EL (cell line): Measurements from ENCODE around the gene SCAPER.

Experiments
- DNase-seq: peaks from one replicate; pipeline ENCODE4 v3.0.0-alpha.2; 2016

Gene SCAPER

GRCh38 chr15:76667943-76668715, 237.0 kb downstream of the SCAPER start:
- DNase-seq: no peak

- DNase-seq: no peak
These were observed 240.2 kb downstream of the SCAPER start for GRCh38 chr15:76664895-76665294.

- no peak for DNase-seq
These were observed 240.7 kb downstream of the SCAPER start for GRCh38 chr15:76664411-76664810.

GRCh38 chr15:76663529-76663928, 241.6 kb downstream of the SCAPER start:
- DNase-seq: no peak

GRCh38 chr15:76648732-76649444, 256.3 kb downstream of the SCAPER start:
- no peak for DNase-seq

- no peak for DNase-seq
These were observed 257.5 kb downstream of the SCAPER start for GRCh38 chr15:76647612-76648011.

GRCh38 chr15:76644646-76645045, 260.5 kb downstream of the SCAPER start:
- no peak for DNase-seq

GRCh38 chr15:76642671-76643070, 262.5 kb downstream of the SCAPER start:
- DNase-seq: no peak

- no peak for DNase-seq
These were observed 268.0 kb downstream of the SCAPER start for GRCh38 chr15:76637166-76637565.

- DNase-seq: peak; percentile 9
These were observed 269.1 kb downstream of the SCAPER start for GRCh38 chr15:76636059-76636458.

- no peak for DNase-seq
These were observed 278.5 kb downstream of the SCAPER start for GRCh38 chr15:76626611-76627010.

GRCh38 chr15:76625267-76625666, 279.9 kb downstream of the SCAPER start:
- no peak for DNase-seq

- DNase-seq: no peak
These were observed 290.4 kb downstream of the SCAPER start for GRCh38 chr15:76614725-76615124.

- no peak for DNase-seq
These were observed 316.1 kb downstream of the SCAPER start for GRCh38 chr15:76588811-76589747.

GRCh38 chr15:76585576-76585897, 319.6 kb downstream of the SCAPER start:
- no peak for DNase-seq

- DNase-seq: no peak
These were observed 320.1 kb downstream of the SCAPER start for GRCh38 chr15:76584868-76585575.

- DNase-seq: no peak
These were observed 322.6 kb downstream of the SCAPER start for GRCh38 chr15:76582550-76582949.

GRCh38 chr15:76577879-76578512, 327.1 kb downstream of the SCAPER start:
- no peak for DNase-seq

GRCh38 chr15:76576523-76577279, 328.4 kb downstream of the SCAPER start:
- DNase-seq: peak; percentile 63

- DNase-seq: no peak
These were observed 329.5 kb downstream of the SCAPER start for GRCh38 chr15:76575679-76576078.

GRCh38 chr15:76575274-76575673, 329.9 kb downstream of the SCAPER start:
- no peak for DNase-seq

GRCh38 chr15:76572983-76573314, 332.2 kb downstream of the SCAPER start:
- no peak for DNase-seq
